ENCODE data around the gene KCNJ10. TPM values are rescaled to one million over a fixed set of nuclear protein-coding genes. Genes with fewer than 3 reads are reported as not detected.

KCNJ10 gene
- total and polyA plus RNA-seq, 2 of the 13 experiments (the other 11 are each of a cell fraction or from before 2014, with no cell fraction given): 4.4 to 10.3 TPM

- TF ChIP-seq HMGXB3 (CRISPR knock-in tag; IDR thresholded peaks at IDR 0.05; ENCODE audit: borderline replicate concordance): no peak; the same call in 1 of the 2 replicates
- no peak for TF ChIP-seq ZNF567 (CRISPR knock-in tag; IDR thresholded peaks at IDR 0.05; ENCODE audit: borderline replicate concordance)
- TF ChIP-seq NFE2L2 (IDR thresholded peaks at IDR 0.05; ENCODE audit: low read length): no peak
- TF ChIP-seq ZNF619 (CRISPR knock-in tag; IDR thresholded peaks at IDR 0.05): no peak
- no peak for TF ChIP-seq ZNF513 (CRISPR knock-in tag; conservative IDR thresholded peaks at IDR 0.05)
- TF ChIP-seq E2F2 (CRISPR knock-in tag; IDR thresholded peaks at IDR 0.05; ENCODE audit: borderline replicate concordance): no peak
- TF ChIP-seq ZFP37 (CRISPR knock-in tag; IDR thresholded peaks at IDR 0.05; ENCODE audit: borderline replicate concordance): no peak
- no peak for TF ChIP-seq ATF5 (CRISPR knock-in tag; IDR thresholded peaks at IDR 0.05; ENCODE audit: low read depth)
- no peak for TF ChIP-seq HINFP (CRISPR knock-in tag; IDR thresholded peaks at IDR 0.05; ENCODE audit: low read depth)
- TF ChIP-seq KLF16 (CRISPR knock-in tag; IDR thresholded peaks at IDR 0.05): no peak; a peak in 1 of 4 replicates
- no peak for TF ChIP-seq ZNF883 (CRISPR knock-in tag; IDR thresholded peaks at IDR 0.05; ENCODE audit: not compliant biosample characterization)
- TF ChIP-seq ZBTB7B (CRISPR knock-in tag; IDR thresholded peaks at IDR 0.05): peak; percentile 64; the same call in 1 of the 2 replicates
- no peak for TF ChIP-seq DR1 (CRISPR knock-in tag; IDR thresholded peaks at IDR 0.05)
- TF ChIP-seq KMT2B (CRISPR knock-in tag; IDR thresholded peaks at IDR 0.05): no peak
- TF ChIP-seq NFIB (CRISPR knock-in tag; IDR thresholded peaks at IDR 0.05; ENCODE audit: borderline replicate concordance): no peak
- no peak for TF ChIP-seq ZNF709 (CRISPR knock-in tag; IDR thresholded peaks at IDR 0.05)
- no peak for TF ChIP-seq ZNF549 (CRISPR knock-in tag; IDR thresholded peaks at IDR 0.05)
- no peak for TF ChIP-seq TERF1 (CRISPR knock-in tag; IDR thresholded peaks at IDR 0.05)
Measured at GRCh38 chr1:160053548-160054365, 16.2 kb downstream of the KCNJ10 start (continued).

Data from HepG2 (cell line).